GM04503 (cell line): ENCODE data around the gene SCIN.
"Not testable (repeated sequence)": the region's sequence is repeated elsewhere in the genome, so short reads cannot be mapped to it uniquely, and the experiment has no call there.

ENCODE experiments used
- DNase-seq: peaks from one replicate; pipeline ENCODE4 v3.0.0-alpha.2; 2012; ENCODE audit warnings: low read depth

Gene SCIN

DNA sequence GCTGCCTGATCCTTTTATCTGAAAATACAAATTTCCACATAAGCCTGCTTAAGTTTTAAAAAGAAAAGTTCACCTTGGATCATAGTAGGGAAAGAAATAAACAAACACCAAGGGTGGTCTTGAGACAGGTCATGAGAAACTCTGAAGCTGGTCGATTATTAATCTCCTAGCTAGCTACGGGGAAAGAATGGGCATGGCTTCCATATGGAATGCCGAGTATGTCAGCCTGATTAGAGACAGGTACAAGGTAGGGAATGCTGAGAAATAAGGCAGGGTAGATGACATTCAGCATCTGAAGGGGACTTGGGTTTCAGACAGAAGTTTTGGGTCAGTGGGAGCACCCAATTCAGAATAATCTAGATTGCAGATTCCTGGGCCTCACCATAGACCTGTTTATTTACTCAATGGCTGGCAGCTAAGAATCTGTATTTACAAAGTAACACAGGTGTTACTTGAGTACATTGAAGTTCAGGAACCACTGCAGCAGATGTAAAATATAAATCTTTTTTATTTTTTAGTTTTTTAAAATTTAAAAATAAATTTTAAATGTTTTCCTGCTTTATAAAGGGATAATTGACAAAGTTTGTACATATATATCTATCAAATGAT, 49.0 kb downstream of the SCIN start:
- DNase-seq, result no peak

DNA sequence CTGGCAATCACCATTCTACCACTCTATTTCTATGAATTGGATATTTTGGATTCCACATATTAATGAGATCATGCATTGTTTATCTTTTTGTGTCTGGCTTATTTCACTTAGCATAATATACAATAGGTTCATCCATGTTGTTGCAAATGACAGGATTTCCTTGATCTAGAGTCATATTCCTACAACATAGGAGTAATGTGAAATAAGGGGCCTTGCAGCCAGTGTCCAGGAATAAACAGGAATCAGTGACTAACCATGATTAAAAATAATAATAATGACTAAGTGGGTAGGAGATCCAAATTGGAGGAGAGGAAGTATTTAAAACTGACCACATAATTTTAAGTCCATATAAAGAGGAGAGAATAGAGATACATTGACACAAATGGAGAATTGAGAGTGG, 49.9 kb downstream of the SCIN start:
- no peak for DNase-seq

DNA sequence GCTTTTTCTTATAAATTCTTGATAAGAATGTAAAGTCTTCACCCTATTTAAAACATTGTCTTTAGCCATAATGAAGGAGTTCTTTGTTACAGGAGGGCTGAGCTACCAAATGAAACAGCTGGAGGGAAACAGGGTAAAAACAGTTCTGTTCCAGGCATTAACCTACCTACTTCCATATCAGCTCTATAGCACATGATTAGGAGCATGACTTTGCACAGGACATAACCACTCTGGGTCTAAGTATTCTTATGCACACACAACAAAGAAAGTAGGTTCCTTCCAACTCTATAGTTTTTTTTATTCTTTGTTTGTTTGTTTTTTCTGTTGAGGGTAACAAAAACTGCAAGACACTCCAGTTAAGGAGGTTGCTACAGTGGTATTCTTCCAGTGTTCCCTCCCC, 52.7 kb downstream of the SCIN start:
- no peak for DNase-seq

DNA sequence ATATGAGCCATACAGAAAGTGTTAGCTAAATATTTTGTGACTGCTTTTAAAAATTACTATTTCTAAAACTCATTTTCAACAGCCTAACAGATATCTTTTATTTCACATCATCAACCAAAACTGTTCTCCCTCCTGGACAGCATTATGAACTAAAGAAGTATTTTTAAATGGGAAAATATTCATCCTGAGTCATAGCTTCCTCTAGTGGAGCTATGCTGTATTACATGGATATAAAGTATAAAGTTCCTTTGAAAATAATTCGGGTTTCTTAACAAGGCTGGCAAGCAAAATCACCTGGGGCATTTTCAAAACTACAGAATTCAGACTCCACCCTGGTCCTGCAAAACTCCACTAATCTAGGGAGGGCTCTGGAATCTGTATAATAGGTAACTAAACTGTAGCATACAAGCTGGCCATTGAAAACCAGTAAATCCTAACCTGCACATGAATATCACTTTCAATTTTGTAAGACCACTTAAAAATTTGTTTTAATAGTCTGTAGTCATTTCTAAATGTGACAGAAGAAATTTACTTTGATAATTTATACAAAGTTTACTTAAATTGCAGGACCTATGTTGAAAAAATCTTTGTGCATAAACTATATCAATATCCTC, 53.5 kb downstream of the SCIN start:
- no peak for DNase-seq

DNA sequence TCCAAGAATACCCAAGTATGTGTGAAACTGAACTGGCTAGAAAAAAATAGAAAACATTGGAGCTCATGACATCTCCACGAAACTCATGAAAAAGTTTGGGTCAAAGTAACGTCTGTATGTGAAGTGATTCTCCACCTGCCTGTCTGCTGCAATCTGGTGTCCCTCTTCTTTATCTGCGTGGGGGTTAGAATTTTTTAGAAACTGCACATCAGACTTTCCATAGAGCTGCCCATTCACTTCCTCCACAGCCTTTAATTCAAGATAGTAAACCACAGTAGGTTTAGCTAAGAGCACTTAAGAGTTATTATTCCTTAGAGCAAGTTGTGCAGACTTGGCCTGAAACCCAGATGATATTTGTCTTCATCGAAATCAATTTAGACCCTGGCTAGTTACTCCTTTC, 55.3 kb downstream of the SCIN start:
- DNase-seq, result no peak

DNA sequence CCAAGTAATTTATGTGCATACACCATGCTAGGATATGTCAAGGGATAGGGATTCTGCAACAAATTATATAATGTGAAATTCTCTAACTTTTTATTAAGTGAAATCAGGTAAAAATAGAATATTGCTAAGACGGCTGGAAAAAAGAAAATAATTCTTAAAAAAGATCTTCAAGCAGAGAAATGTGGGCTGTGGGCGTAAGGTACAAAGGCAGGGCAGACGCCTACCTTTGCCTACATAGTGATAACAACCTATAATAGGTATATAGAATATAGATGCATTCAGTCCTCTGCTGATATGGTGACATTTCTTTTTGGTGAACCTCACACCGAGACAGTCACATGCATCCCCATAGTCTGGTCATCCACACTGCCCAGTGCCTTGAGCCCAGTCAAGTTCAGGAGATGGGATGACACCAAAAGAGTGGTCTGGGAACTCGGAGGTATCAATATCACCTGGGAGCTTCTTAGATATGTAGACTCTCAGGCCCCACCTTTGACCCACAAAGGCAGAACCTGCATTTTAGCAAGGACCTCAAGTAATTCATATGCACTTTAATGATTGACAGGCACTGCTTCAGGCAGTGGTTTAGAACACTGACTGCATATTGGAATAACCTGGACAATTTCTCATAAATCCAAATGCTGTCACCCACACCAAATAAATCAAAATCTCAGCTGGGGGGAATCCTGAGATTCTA, 59.4 kb downstream of the SCIN start:
- DNase-seq, result no peak

DNA sequence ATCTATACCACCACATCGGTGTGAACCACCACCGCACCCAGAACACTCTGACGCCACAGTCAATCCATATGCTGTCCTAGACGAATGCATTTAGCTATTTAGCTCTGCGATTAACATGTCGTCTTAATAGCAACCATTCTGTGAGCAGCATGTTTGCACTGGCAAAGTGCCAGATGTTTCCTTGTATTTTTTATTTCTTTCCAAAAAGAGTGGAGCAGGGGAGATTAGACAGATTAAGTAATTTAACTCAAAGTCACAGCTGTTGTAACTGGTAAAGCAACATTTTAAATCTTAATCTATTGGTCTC, 59.9 kb downstream of the SCIN start:
- no peak for DNase-seq

DNA sequence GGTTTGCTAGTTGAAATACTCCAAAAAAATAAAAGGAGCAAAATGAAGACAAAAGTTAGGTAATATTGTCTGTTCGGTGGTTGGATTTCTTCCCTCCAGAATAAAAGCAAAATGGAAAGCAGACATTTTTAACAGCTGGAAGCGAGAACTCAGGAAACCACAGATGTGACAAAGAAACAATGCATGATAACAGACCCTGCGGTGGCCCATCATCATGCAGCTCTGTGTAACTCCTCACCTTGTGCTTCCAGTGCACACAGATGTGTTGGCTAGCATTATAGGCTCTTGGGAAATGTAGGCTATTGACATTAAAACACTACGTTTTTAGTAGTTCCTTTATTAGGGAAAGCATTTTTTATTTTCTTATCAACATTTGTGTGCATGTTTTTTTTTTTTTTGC, 63.1 kb downstream of the SCIN start:
- no peak for DNase-seq

DNA sequence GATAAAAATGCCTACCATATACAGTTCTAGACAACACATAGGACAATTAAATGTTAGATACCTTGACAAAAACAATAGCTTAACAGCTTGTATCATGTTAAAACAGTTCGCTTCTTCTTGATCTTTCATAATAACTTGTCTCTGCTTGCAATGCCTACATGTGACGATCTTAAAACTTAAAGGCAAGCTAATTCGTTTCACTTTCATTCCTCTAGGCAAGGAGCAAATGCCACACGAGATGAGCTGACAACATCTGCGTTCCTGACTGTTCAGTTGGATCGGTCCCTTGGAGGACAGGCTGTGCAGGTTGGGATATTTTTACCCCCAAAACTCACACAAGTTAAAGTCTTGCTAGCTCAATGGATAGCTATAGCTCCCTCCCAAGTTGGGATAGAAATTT, 65.3 kb downstream of the SCIN start:
- DNase-seq, result no peak

DNA sequence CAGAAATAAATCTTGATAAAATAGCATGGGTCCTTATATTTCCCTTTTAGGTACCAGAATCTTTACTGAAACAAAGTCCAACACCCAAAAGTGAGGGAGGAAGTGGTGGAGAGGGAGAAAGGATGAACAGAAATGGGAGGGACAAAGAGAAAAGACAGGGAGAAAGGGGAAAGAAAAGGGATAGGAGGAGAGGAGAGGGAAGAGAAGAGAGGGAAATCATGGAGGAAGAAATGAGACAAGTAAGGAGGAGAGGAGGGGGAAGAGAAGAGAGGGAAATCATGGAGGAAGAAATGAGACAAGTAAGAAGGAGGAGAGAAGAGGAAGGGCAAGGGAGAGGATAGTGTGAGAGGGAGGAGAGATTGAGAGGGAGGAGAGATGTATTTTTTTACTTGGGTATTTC, 66.8 kb downstream of the SCIN start:
- DNase-seq, result no peak

DNA sequence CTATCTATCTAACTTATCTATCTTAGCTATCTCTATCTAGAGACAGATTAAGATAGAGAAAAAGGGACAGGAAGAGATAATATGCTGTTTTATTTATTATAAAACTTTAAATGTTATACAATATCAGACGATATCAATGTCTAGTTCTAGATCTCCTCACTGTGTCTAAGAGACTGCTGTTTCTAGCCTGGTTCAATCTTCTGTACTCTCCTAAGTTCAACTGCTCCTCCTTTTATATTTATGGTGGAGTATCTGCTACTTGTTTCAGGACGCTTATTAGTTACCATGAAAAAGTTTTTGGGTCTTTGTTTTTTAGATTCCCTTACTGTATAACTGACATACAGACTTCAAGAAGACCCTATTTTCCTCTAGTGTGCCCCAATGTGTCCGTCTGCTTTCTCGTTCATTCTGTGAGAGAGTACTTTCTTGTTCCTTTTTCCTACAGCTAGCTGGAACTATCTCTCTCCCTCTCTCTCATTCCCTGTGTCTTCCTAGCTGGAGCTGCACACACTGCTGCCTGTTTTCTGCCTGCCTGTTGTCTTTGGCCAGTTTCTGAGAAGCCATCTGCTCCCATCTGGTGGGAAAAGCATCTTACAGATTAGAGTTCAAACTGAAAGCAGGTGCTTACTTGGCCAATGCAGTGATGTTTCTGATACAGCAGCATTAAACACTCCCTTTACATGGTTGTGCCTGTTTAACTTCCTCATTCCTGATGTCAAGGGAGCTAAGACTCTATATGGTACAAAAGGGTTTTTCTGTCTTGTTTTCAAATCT, 67.5 kb downstream of the SCIN start:
- no peak for DNase-seq

DNA sequence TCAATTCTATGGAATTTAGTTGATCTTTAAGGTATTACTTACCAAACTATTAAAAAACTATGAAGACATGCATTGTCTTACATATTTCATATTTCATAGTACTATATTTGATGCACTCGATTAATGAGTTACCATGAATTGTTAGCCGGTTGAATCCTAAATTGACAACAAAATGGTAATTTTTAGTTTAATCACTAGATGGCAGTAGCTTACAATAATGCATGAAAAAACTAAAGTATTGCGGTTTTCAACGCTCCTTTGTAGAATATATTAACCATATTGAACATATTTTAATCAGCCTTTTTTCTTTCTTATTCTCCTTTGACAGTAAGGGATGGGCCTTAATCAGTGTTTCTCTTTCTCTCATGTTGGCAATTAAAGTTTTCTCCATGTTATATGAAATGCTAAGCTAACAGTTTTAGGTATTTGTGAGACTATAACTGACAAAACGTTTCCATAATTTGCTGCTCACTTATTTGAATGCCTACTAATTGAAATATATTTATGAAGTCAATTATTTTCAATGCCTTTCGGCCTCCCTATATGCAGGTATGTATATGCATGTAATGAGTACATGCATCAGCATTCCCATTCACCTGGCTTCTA, 68.4 kb downstream of the SCIN start:
- DNase-seq, result no peak

DNA sequence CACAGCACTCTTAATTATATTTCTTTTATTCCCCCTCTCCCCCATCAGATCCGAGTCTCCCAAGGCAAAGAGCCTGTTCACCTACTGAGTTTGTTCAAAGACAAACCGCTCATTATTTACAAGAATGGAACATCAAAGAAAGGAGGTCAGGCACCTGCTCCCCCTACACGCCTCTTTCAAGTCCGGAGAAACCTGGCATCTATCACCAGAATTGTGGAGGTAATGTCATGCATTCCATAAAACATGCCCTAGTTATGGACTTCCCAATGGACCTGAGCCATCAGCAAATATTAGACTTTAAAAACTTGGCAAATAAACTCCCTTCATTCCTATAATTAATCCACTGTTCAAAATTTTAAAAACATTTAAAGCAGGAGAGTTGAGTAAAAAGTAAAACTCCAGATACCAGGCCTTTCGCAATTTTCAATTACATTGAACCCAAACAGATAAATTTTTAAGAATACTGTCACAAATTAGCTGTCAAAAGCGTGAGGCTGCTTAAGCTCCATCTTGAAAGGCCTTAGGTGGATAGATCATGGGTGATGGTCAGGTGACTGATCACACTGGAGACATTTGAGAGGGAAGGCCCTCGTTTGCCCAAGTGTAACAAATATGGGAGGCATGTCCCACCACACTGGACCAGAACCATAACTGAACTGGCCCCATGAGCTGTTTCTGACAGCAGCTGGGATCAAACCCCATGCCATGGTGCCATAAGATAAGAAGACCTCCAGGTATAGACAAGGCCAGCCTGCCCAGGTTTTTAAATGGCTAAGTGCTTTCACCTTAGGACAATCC, 70.0 kb downstream of the SCIN start:
- no peak for DNase-seq

DNA sequence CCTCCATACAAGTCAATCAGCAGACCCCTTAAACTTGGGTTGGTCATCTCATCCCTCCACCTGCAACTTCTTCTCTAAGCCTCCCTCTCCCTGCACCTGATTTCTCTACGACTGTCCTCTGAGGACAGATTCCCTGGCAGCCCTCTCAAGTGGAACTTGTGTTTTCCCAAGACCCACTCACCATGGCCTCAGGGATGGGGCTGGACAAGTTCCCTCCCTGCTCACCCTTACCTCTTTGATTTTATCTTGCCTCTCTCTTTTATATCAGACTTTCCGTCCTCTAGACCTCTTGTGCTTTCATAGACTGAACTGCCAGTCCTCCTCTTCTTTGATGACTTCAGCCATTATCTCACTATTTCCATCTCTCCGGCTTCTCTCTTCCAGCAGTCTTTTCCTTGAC, 70.7 kb downstream of the SCIN start:
- no peak for DNase-seq

DNA sequence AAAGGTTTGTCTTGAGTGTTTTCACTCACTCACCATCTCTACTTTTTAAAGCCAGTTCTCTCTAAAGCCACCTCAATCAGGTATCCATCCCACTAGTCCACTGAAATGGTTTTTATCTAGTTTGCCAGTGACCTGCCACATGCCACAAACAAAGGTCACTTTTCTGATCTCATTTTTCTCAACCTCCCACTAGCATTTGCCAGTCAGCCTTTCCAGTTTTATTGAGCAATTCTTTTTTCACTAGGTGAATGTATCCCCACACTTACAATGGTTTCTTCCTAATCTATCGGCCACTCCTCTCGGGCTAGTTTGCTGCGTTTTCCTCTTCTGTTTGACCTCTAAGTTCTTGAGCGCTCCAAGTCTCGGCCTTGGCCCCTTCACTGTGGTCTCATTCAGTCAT, 72.0 kb downstream of the SCIN start:
- DNase-seq, result no peak

DNA sequence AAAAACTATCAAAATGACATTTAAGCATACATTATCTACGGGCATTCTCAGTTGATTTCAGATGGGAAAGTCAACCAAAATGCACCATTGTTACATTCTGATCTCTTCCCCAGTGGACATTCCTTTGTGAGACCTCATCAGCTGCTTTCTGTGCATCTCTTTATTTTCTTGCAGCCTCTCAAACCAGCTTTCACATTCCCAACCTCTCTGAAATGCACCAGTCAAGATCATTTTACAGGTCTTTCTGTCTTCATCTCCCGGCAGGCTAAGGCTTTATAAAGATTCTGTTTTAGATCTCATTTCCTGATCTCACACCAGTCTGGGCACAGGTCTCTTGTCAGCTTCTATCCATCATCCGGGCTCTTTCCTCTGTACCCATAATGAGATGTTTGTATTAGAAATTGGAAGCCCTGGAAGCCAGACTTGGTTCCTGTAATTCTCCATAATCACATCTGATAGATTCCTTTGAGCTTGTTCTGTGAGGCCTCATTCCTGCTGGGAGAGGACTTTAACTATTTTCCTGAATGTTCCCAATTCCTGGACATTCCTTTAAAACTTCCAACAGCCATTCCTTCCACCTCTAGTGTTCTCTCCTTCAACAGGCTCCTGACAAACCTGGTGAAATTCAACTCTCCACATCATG, 72.6 kb downstream of the SCIN start:
- DNase-seq, result no peak

DNA sequence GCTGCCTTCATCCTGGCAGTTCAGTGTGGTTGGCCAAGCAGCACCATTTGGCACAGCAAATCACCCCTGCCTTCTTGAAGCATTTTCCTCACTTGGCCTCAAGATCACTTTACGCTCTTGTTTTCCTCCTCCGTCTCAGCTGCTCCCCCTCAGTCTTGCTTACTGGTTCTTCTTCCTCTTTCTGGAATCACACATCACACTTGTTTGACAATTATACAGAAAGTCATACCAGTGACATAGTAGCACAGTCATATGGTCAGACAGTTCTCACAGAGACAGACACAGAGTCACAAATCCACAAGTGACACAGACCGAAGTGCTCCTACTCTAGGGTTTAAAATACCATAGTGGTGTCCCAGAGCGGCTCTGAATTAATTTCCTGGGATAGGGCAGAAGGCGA, 73.1 kb downstream of the SCIN start:
- no peak for DNase-seq

DNA sequence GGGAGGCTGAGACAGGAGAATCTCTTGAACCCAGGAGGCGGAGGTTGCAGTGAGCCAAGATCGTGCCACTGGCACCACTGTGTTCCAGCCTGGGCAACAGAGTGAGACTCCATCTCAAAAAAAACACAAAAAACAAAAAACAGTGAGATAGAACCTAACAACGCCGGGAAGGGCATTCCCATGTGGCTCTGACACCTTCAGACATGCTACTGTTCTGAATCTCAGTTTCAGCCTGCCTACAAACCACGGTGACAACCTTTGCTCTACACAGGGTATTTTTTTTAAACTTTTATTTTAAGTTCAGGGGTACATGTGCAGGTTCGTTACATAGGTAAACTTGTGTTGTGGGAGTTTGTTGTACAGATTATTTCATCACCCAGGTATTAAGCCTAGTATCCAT, 74.7 kb downstream of the SCIN start:
- DNase-seq, result not testable (repeated sequence)

DNA sequence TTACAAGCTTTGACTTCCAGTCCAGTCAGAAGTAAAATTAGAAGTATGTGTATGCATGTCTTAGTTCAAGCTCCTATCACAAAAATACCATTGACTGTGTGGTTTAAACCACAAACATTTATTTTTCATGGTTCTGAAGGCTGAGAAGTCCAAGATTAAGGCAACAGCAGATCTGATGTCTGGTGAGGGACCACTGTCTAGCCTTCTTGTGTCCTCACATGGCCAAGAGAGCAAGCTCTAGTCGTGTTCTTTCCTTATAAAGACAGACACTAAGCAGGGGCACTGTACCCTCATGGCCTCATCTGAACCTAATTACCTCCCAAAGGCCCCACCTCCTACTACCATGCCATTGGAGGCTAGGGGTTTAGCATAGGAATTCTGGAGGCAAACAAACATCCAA, 75.6 kb downstream of the SCIN start:
- peak; percentile 11 for DNase-seq

DNA sequence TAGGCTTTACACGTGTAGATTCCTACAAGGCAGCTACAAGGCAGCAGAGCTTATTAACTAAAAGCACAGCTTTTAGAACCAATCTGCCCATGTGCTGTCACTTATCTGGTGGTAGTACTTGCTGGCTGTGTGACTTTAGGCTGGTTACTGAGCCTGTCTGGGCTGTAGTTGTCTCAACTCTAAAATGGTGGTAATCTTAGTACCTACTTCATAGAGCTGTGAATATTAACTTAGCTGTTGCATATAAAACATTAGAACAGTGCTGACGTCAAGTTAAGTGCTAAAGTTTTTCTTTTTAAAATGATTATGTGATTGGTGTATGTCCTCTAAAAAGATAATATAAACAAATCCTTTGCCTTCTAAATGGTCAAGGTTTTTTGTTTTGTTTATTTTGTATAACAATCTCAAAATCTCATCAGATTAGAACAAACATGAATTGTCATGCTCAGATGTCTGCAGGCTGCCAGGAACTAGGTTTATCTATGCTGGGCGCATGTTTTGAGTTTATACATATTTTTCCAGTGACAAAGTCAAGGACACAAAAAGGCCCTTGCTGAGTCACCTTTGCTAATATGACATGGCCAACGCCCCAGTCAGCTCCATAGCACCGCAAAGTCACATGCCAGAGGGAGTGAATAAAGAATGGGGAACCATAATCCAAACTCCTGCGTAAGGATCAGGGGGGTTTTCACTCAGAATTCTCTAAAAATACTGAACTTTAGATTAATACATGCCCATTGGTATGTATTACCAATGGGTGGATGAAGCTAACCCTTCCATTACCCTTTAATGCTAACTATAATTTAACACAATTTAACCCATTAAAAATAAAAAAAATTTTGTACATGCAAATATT, 77.1 kb downstream of the SCIN start:
- DNase-seq, result peak; percentile 18
